ENCODE data around the gene ARHGAP11A. TPM values are rescaled to one million over a fixed set of nuclear protein-coding genes. Genes with fewer than 3 reads are reported as not detected.
A peak's percentile ranks its signal among the peaks of the same experiment; 100 is the strongest.

Gene ARHGAP11A
- total and polyA plus RNA-seq, 2 of the 13 experiments (the other 11 are each of a cell fraction or from before 2014, with no cell fraction given), result 5.1 to 46.3 TPM

GRCh38 chr15:32667321-32667720 lies 52.0 kb downstream of the ARHGAP11A start (continued):
- TF ChIP-seq REST (IDR thresholded peaks at IDR 0.05; ENCODE audit: borderline replicate concordance in 1 of 2, low read depth in 1 of 2, low read length in 2 of 2) (no peak), MAFK (conservative IDR thresholded peaks at IDR 0.05 in 1 of 2, IDR thresholded peaks at IDR 0.05 in 1 of 2; ENCODE audit: low read length in 2 of 2) (no peak), TEAD3 (CRISPR knock-in tag; optimal IDR thresholded peaks at IDR 0.05; ENCODE audit: borderline replicate concordance) (no peak), MIER3 (CRISPR knock-in tag; IDR thresholded peaks at IDR 0.05; ENCODE audit: borderline replicate concordance) (no peak), ZNF17 (CRISPR knock-in tag; IDR thresholded peaks at IDR 0.05) (no peak), ZNF432 (CRISPR knock-in tag; IDR thresholded peaks at IDR 0.05; ENCODE audit: borderline replicate concordance) (no peak), TFE3 (CRISPR knock-in tag; IDR thresholded peaks at IDR 0.05) (no peak)

GRCh38 chr15:32668942-32669341 lies 53.6 kb downstream of the ARHGAP11A start:
- Histone ChIP-seq H3K4me1 (ENCODE audit: insufficient read depth, low read length) (peaks cover 25% of the 10 kb centered on the region), H2AFZ (ENCODE audit: low read length) (no peak overlapping the region), H3K36me3 (replicated peaks in 1 of 2; ENCODE audit: control insufficient read depth in 1 of 2, insufficient read depth in 2 of 2, low read length in 2 of 2) (no peaks in the 10 kb centered on the region), H4K20me1 (ENCODE audit: insufficient read depth, low read length) (no peaks in the 10 kb centered on the region), H3K79me2 (ENCODE audit: insufficient read depth, low read length) (no peaks in the 10 kb centered on the region), H3K27me3 (ENCODE audit: control insufficient read depth in 1 of 2, insufficient read depth in 2 of 2, low read length in 2 of 2) (no peaks in the 10 kb centered on the region), H3K27ac (ENCODE audit: extremely low read length, insufficient read depth, low read length) (no peak overlapping the region), H3K9me3 (ENCODE audit: low read length) (no peaks in the 10 kb centered on the region), H3K4me3 (replicated peaks in 1 of 3; ENCODE audit: insufficient read depth in 1 of 3, low read depth in 2 of 3, low read length in 3 of 3) (no peak overlapping the region), H3K4me2 (ENCODE audit: low read depth, low read length) (no peak overlapping the region), H3K9ac (ENCODE audit: insufficient read depth, low read depth, low read length) (no peak overlapping the region)
- in situ Hi-C loops (cut with HindIII; ENCODE audit: extremely low pct_ligation_motif_present, low pct_unique_long_range_greater_than_20kb), result loop anchor here (10.0 kb wide), 1 partner anchor 466 kb away; no protein-coding TSS in a partner anchor
- ChIA-PET CTCF (ENCODE audit: low intra/inter-chr PET ratio, low total read pairs) (no interaction called here), POLR2A (no interaction called here)
- DNase-seq (ENCODE audit: low spot score) (no peak), ATAC-seq (no peak), FAIRE-seq (no peak)
- no TSS peak for BruUV-seq (replicated peaks)
- intact Hi-C loops (cut with micrococcal nuclease; ENCODE audit: unreplicated experiment), result no loop called here
- 100% methylated on average over 2 of the region's 2 CpGs for WGBS (ENCODE audit: low lambda C conversion rate)
- TF ChIP-seq ZNF18 (CRISPR knock-in tag; IDR thresholded peaks at IDR 0.05; ENCODE audit: insufficient replicate concordance) (no peak), ATF7 (IDR thresholded peaks at IDR 0.05) (peak; percentile 58; the same call in 1 of the 2 replicates), ATF7 (CRISPR knock-in tag; IDR thresholded peaks at IDR 0.05) (no peak)

All from HepG2 (cell line).